Aorta (tissue), 5 donors: ENCODE data around the gene AUTS2. TPM values are rescaled to one million over a fixed set of nuclear protein-coding genes. Genes with fewer than 3 reads are reported as not detected.

ENCODE experiments used
- ATAC-seq: fragments of 200-7000 bp; cut with Tn5 transposase; one replicate; pipeline ENCODE4 v1.9.1; 2022; ENCODE audit warnings: moderate library complexity; ENCODE audit not compliant: low FRiP score
- DNase-seq, 2 donors: peaks; one replicate each; pipeline ENCODE4 v3.0.0-alpha.2; 2020
- H3K27ac ChIP-seq, 2 donors: one replicate each; pipeline ENCODE4 v1.5.1; 2013; ENCODE audit warnings: low read length in 2 of 2, mild to moderate bottlenecking in 2 of 2, moderate library complexity in 2 of 2, control low read depth in 1 of 2, inconsistent platforms in 1 of 2, low read depth in 1 of 2
- H3K27me3 ChIP-seq, 2 donors: one replicate each; pipeline ENCODE4 v1.6.1; 2013; ENCODE audit warnings: control low read depth in 1 of 2, low read length in 1 of 2, mild to moderate bottlenecking in 1 of 2, moderate library complexity in 1 of 2; ENCODE audit not compliant: insufficient read depth in 2 of 2, control insufficient read depth in 1 of 2
- H3K36me3 ChIP-seq, 2 donors: one replicate each; pipeline ENCODE4 v1.6.1; 2013; ENCODE audit warnings: control low read depth in 1 of 2, low read length in 1 of 2, mild to moderate bottlenecking in 1 of 2; ENCODE audit not compliant: insufficient read depth in 2 of 2, control insufficient read depth in 1 of 2
- H3K4me1 ChIP-seq, 2 donors: one replicate each; pipeline ENCODE4 v1.6.1; 2013; ENCODE audit warnings: low read length in 2 of 2, control low read depth in 1 of 2, mild to moderate bottlenecking in 1 of 2, moderate library complexity in 1 of 2; ENCODE audit not compliant: insufficient read depth in 2 of 2, control insufficient read depth in 1 of 2
- H3K4me3 ChIP-seq, 2 donors: one replicate each; pipeline ENCODE4 v1.5.1; 2013; ENCODE audit warnings: low read length in 2 of 2, control low read depth in 1 of 2, mild to moderate bottlenecking in 1 of 2
- H3K9me3 ChIP-seq: one replicate; pipeline ENCODE4 v1.6.1; 2013; ENCODE audit warnings: mild to moderate bottlenecking, low read length; ENCODE audit not compliant: control insufficient read depth
- WGBS, 2 donors: extraction: QIAGEN DNeasy Blood & Tissue Kit; methylation state at CpG; one replicate each; pipeline ENCODE4 v1.1.7; 2013; 5-methylcytosine and 5-hydroxymethylcytosine counted together
- intact Hi-C, 2 donors: fragments of 100-400 bp; cut with DNase I; formaldehyde crosslinking; loops; one replicate each; pipeline versions ENCODE4 v1.14.2 to v1.15.0; 2022
- polyA plus RNA-seq, 2 donors: library from polyadenylated mRNA; stranded (reverse); fragments of 200-250 nt; gene quantifications; one replicate each; pipeline ENCODE4 v1.2.3, GENCODE V29; 2013
- total RNA-seq, 2 donors: library from RNA; stranded (reverse); fragmentation: NEBNext Ultra II Directional; extraction: Animal tissue kit (Norgen Biotek cat#: 25700); gene quantifications; one replicate each; pipeline ENCODE4 v1.2.1, GENCODE V29; 2021
- donor health status: healthy with polysubstance abuse.
- donor health status: Bipolar disorder and iron deficiency.
- donor health status: DM: no; HTN: no; CAD: no.
- donor health status: DM: no; HTN: no; CAD: no.
- donor health status: DM: yes; HTN: yes; CAD: no.

AUTS2 gene
- total and polyA plus RNA-seq, 4 donors = 3.9 to 102 (median 57.0) TPM

GRCh38 chr7:70556761-70557160 is 958.5 kb downstream of the AUTS2 start:
- H3K27me3 ChIP-seq = no peaks in the 10 kb centered on the region
- H3K9me3 ChIP-seq = peaks cover 5% of the 10 kb centered on the region
- H3K36me3 ChIP-seq = no peaks in the 10 kb centered on the region
- H3K27ac ChIP-seq = no peak overlapping the region
- 89 to 94% methylated on average over 2 of the region's 2 CpGs for WGBS, 2 donors
- intact Hi-C loops = no loop called here
- H3K4me3 ChIP-seq = no peak overlapping the region
- ATAC-seq (no peak), DNase-seq (no peak)
- H3K4me1 ChIP-seq = no peaks in the 10 kb centered on the region

GRCh38 chr7:70557338-70557737 is 959.1 kb downstream of the AUTS2 start:
- intact Hi-C loops = no loop called here
- no peaks in the 10 kb centered on the region for H3K4me1 ChIP-seq
- peaks cover 5% of the 10 kb centered on the region for H3K9me3 ChIP-seq
- ATAC-seq (no peak), DNase-seq (no peak)
- H3K27me3 ChIP-seq = no peaks in the 10 kb centered on the region
- no peaks in the 10 kb centered on the region for H3K36me3 ChIP-seq
- 72 to 76% methylated on average over 4 of the region's 4 CpGs for WGBS, 2 donors
- no peak overlapping the region for H3K4me3 ChIP-seq
- no peak overlapping the region for H3K27ac ChIP-seq

GRCh38 chr7:70559815-70560214 is 961.5 kb downstream of the AUTS2 start:
- Histone ChIP-seq H3K36me3 (no peaks in the 10 kb centered on the region), H3K9me3 (peaks cover 5% of the 10 kb centered on the region), H3K4me3 (no peak overlapping the region), H3K27ac (no peak overlapping the region), H3K27me3 (no peaks in the 10 kb centered on the region), H3K4me1 (no peaks in the 10 kb centered on the region)
- WGBS, 2 donors = 94 to 96% methylated on average over 5 of the region's 5 CpGs
- ATAC-seq (no peak), DNase-seq (no peak)
- intact Hi-C loops = no loop called here

- 83 to 90% methylated on average over 2 of the region's 2 CpGs for WGBS, 2 donors
- intact Hi-C loops = no loop called here
- Histone ChIP-seq H3K36me3 (no peaks in the 10 kb centered on the region), H3K9me3 (peaks cover 5% of the 10 kb centered on the region), H3K4me1 (no peaks in the 10 kb centered on the region), H3K4me3 (no peak overlapping the region), H3K27ac (no peak overlapping the region), H3K27me3 (no peaks in the 10 kb centered on the region)
- DNase-seq (no peak), ATAC-seq (no peak)
Observed at GRCh38 chr7:70563960-70564359, 965.7 kb downstream of the AUTS2 start.

GRCh38 chr7:70565721-70566370 is 967.6 kb downstream of the AUTS2 start:
- no peak for ATAC-seq
- DNase-seq = no peak
- Histone ChIP-seq H3K27me3 (no peaks in the 10 kb centered on the region), H3K27ac (no peak overlapping the region), H3K36me3 (no peaks in the 10 kb centered on the region), H3K9me3 (no peaks in the 10 kb centered on the region), H3K4me1 (no peaks in the 10 kb centered on the region), H3K4me3 (no peak overlapping the region)
- 72 to 73% methylated on average over 4 of the region's 4 CpGs for WGBS, 2 donors
- intact Hi-C loops = no loop called here

- intact Hi-C loops = no loop called here
- ATAC-seq (no peak), DNase-seq (no peak)
- Histone ChIP-seq H3K27me3 (no peaks in the 10 kb centered on the region), H3K9me3 (no peaks in the 10 kb centered on the region), H3K4me3 (no peak overlapping the region), H3K4me1 (no peaks in the 10 kb centered on the region), H3K36me3 (no peaks in the 10 kb centered on the region), H3K27ac (no peak overlapping the region)
- WGBS, 2 donors = 90 to 92% methylated on average over 3 of the region's 3 CpGs
Observed at GRCh38 chr7:70566671-70567070, 968.4 kb downstream of the AUTS2 start.

GRCh38 chr7:70568674-70569334 is 970.5 kb downstream of the AUTS2 start:
- Histone ChIP-seq H3K27ac (no peak overlapping the region), H3K27me3 (no peaks in the 10 kb centered on the region), H3K36me3 (no peaks in the 10 kb centered on the region), H3K9me3 (peaks cover 1% of the 10 kb centered on the region), H3K4me3 (no peak overlapping the region), H3K4me1 (no peaks in the 10 kb centered on the region)
- WGBS, 2 donors = 91 to 92% methylated on average over 8 of the region's 8 CpGs
- ATAC-seq (no peak), DNase-seq (no peak)
- intact Hi-C loops = no loop called here

- ATAC-seq = no peak
- Histone ChIP-seq H3K36me3 (no peaks in the 10 kb centered on the region), H3K27me3 (no peaks in the 10 kb centered on the region), H3K9me3 (peaks cover 1% of the 10 kb centered on the region), H3K4me3 (no peak overlapping the region), H3K27ac (no peak overlapping the region), H3K4me1 (no peaks in the 10 kb centered on the region)
- 85 to 90% methylated on average over 4 of the region's 4 CpGs for WGBS, 2 donors
- intact Hi-C loops = no loop called here
- no peak for DNase-seq
Observed at GRCh38 chr7:70569335-70569819, 971.1 kb downstream of the AUTS2 start.

- Histone ChIP-seq H3K4me1 (no peaks in the 10 kb centered on the region), H3K27ac (no peak overlapping the region), H3K27me3 (no peaks in the 10 kb centered on the region), H3K9me3 (peaks cover 1% of the 10 kb centered on the region), H3K36me3 (no peaks in the 10 kb centered on the region), H3K4me3 (no peak overlapping the region)
- 96% methylated on average over 4 of the region's 4 CpGs for WGBS, 2 donors
- DNase-seq = no peak
- intact Hi-C loops = no loop called here
- no peak for ATAC-seq
Observed at GRCh38 chr7:70570029-70570428, 971.8 kb downstream of the AUTS2 start.
